Activated T-helper 17 cell treated with anti-CD3 and anti-CD28 coated beads, Interleukin-2, amount 50 U/mL, for 72 hours (primary cell): ENCODE results near the gene KLHDC8A. TPM values are rescaled to one million over a fixed set of nuclear protein-coding genes. Genes with fewer than 3 reads are reported as not detected.

Experiments
- ATAC-seq: fragments of 150-1000 bp; cut with Tn5 transposase; replicated peaks from 2 replicates; pipeline ENCODE4 v1.10.0; 2021; ENCODE audit warnings: mild to moderate bottlenecking, moderate library complexity
- H3K27ac Mint-ChIP-seq: one replicate; pipeline ENCODE4 v1.8.0; 2022; ENCODE audit warnings: mixed read lengths
- H3K27me3 Mint-ChIP-seq: one replicate; pipeline ENCODE4 v1.8.0; 2022; ENCODE audit warnings: mixed read lengths
- H3K36me3 Mint-ChIP-seq: one replicate; pipeline ENCODE4 v1.8.0; 2022; ENCODE audit warnings: low read depth, mild to moderate bottlenecking, mixed read lengths
- H3K4me1 Mint-ChIP-seq: one replicate; pipeline ENCODE4 v1.8.0; 2022; ENCODE audit warnings: mixed read lengths
- H3K4me3 Mint-ChIP-seq: one replicate; pipeline ENCODE4 v1.8.0; 2022; ENCODE audit warnings: mild to moderate bottlenecking, mixed read lengths
- H3K9me3 Mint-ChIP-seq: one replicate; pipeline ENCODE4 v1.8.0; 2022; ENCODE audit warnings: mixed read lengths
- total RNA-seq, 2 donors: library from RNA; stranded (reverse); gene quantifications; one replicate each; pipeline ENCODE4 v1.2.3, GENCODE V29; 2022

Gene KLHDC8A
- total RNA-seq, 2 donors from 2014 or later, result not detected

DNA sequence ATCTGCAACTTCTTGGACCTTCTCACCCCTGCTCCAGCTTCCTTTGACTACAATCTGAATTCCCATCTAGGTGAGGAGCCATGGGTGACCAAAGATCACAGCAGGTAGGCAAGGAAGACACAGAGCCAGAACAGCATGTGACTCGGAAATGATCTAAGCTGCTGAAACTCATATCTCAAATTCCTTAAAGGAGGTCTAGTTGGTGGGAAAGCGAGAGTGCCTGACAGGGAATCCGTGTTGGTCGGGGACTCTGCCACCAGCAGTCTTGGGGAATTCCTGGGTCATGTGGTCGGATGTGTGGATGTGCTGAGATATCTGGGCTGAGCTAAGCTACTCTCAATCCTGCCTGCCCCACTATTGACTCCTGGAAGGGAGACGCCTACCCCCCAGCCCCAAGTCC, 31.9 kb downstream of the KLHDC8A start:
- H3K27me3 Mint-ChIP-seq, result peaks cover 10% of the 10 kb centered on the region
- H3K36me3 Mint-ChIP-seq, result no peaks in the 10 kb centered on the region
- H3K9me3 Mint-ChIP-seq, result no peaks in the 10 kb centered on the region
- no peak for ATAC-seq
- H3K27ac Mint-ChIP-seq, result no peak overlapping the region
- no peak overlapping the region for H3K4me3 Mint-ChIP-seq
- H3K4me1 Mint-ChIP-seq, result peaks cover 16% of the 10 kb centered on the region

DNA sequence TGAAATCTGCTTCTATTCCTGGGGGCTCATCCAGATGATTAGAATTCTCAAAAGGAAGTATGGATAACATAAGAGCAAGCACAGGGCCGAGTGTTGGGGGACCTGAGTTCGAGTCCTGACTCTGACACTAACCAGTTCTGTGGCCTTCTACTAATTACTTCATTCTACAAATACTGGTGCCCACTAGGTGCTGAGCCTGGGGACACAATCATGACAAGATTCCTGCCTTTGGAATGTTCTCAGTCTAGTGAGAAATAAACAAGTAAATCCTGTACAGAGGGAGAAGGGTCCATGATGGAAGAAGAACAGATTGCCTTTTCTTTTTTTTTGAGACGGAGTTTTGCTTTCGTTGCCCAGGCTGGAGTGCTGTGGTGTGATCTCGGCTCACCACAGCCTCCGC, 32.9 kb downstream of the KLHDC8A start:
- no peaks in the 10 kb centered on the region for H3K36me3 Mint-ChIP-seq

DNA sequence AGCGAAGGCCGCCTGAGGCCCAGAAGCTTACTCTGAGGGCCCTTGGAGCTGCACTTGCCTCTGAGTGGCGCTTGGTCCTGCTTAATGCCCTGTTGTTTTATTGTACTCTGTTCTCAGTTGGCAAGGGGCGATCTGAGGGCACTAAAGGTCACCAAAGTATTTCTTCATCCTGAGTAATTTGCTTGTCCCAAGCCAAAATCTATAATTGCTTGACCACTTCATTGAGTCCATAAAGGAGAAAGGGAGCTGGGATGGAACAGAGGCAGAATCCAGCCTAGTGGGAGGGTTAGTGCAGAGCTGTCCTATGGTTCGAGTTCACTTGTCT, 34.8 kb downstream of the KLHDC8A start:
- no peak for ATAC-seq
- Mint-ChIP-seq H3K9me3 (no peaks in the 10 kb centered on the region), H3K36me3 (no peaks in the 10 kb centered on the region), H3K4me3 (peak overlapping the region; percentile 88), H3K4me1 (peaks cover 37% of the 10 kb centered on the region), H3K27me3 (peaks cover 4% of the 10 kb centered on the region), H3K27ac (no peak overlapping the region)

More for the DNA sequence above, 32.9 kb downstream of the KLHDC8A start:
- Mint-ChIP-seq H3K4me3 (no peak overlapping the region), H3K27ac (no peak overlapping the region), H3K27me3 (peaks cover 7% of the 10 kb centered on the region), H3K9me3 (no peaks in the 10 kb centered on the region), H3K4me1 (peaks cover 25% of the 10 kb centered on the region)
- no peak for ATAC-seq

DNA sequence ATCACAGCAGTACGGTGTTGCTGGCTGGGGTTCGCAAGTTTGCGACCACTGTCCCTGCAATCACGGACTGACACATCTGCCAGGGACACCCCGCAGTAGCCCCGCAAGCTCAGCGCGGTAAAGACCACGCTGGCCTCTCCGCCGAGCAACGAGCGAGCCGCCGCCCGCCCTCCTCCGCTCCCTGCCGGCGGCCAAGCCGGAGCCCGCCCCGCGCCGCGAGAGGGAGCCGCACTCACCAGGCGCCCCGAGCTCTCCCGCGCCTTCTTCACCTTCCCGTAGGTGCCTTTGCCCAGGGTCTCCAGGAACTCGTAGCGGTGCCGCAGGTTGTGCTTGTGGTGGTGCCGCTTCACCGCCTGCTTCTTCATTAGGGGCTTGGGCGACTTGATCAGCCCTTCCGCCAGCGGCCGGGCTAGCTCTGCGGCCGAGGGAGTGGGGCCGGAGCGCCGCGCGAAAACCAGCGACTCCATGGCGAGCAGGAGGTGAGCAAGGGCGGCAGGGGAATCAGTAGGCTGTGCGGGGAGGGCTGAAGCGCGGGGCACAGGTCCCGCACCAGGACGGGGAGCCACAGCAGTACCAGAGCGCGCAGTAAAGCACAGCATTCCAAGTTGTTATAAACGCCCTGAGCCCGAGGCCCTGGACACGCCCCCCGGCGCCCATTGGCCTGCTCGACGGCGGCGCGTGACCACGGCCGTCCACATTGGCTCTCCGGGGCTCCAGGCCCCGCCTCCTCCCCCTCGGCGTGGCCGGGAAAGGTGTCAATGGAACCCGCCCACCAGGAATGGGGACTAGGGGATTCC, 35.4 kb downstream of the KLHDC8A start, which contains the start of gene NUAK2:
TSS of gene NUAK2 (minus strand) at position 584 of the 797 bp plus-strand sequence. CDS start at position 467, 117 bp downstream.
- Mint-ChIP-seq H3K4me1 (peaks cover 43% of the 10 kb centered on the region), H3K9me3 (no peaks in the 10 kb centered on the region), H3K4me3 (peak within 1 kb of the TSS; percentile 88), H3K27me3 (peaks cover under 1% of the 10 kb centered on the region), H3K36me3 (no peaks in the 10 kb centered on the region), H3K27ac (peak within 1 kb of the TSS; percentile 82)
- peak; percentile 91 for ATAC-seq

DNA sequence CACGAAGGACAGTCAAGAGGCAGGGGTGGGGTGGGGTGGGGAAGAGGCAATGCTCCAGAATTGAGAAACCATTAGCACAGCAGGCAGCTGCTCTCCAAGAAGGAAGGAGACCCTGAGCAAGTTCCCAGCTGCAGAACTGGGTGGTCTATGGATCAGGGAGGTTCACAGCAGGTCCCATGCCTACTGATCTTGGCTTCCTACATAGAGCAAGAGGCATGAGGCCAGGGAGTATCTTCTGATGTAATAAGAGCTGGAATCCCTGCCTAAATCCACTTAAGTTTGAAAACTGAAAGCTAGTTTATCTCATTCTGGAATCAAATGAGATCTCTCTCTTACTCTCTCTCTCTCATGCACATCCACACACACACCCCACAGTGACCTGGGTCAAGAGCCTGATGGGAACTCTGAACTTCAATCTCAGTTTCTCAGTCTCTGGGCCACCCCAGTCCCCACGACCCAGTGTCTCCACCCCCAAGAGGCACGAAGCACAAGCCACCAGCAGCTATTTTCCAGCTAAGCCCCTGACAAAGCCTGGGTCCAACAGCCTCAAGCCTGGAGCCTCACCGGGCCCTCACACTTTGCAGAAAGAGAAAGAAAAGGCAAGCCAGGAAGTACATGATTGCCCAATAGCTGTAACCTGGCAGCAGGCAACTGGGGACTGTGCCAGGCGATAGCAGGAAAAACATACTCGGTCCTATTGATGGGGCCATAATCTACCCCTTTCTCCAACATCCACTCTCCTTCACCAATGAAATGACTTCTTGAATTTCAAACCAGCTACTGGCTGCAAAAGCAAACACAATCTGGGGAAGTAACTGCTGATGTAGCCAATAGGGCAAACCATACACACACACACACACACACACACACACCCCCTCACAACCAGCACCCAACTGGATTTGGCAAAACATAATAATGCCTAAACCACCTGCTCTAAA, 37.4 kb downstream of the KLHDC8A start:
- H3K27me3 Mint-ChIP-seq, result no peaks in the 10 kb centered on the region
- peak overlapping the region; percentile 88 for H3K4me3 Mint-ChIP-seq
- H3K4me1 Mint-ChIP-seq, result peaks cover 51% of the 10 kb centered on the region
- ATAC-seq, result peak; percentile 33
- H3K36me3 Mint-ChIP-seq, result no peaks in the 10 kb centered on the region
- no peaks in the 10 kb centered on the region for H3K9me3 Mint-ChIP-seq
- H3K27ac Mint-ChIP-seq, result peak overlapping the region; percentile 82

DNA sequence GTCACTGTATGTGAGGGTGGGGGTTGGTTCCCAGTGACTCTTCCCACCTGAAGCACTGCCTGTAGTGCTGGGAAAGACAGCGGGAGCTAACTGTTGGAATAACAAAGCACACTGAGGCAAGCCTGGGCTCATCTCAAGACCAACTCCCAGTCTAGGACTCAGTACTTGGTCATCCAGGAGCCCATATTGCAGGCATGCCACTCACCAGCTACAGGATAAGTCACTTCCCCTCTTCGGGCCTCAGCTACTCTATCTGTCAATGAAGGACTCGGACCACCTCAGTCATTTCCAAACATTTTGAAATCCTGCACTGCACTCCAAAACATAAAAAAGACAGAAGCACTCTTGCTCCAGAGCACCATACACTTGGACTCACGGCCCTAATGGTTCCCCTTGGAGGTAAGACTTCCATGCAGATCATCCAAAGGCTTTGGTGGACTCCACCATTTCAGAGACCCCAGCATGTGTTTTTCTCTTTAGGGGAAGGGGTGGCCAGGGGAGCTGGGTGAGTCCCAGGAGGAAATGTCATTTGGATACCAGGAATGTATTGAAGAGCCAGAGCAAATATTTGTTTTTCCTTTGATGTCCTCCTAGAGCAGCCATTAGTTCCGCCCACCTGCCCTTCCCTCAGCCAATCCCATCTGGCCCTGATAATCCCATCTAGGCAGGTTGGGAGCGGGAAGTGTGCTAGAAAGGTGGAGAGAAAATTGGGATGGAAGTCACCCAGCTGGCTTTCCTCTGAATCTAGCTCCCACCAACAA, 38.3 kb downstream of the KLHDC8A start:
- Mint-ChIP-seq H3K4me1 (peaks cover 58% of the 10 kb centered on the region), H3K27me3 (no peaks in the 10 kb centered on the region), H3K36me3 (no peaks in the 10 kb centered on the region), H3K27ac (no peak overlapping the region), H3K4me3 (peak overlapping the region; percentile 88), H3K9me3 (no peaks in the 10 kb centered on the region)
- no peak for ATAC-seq

DNA sequence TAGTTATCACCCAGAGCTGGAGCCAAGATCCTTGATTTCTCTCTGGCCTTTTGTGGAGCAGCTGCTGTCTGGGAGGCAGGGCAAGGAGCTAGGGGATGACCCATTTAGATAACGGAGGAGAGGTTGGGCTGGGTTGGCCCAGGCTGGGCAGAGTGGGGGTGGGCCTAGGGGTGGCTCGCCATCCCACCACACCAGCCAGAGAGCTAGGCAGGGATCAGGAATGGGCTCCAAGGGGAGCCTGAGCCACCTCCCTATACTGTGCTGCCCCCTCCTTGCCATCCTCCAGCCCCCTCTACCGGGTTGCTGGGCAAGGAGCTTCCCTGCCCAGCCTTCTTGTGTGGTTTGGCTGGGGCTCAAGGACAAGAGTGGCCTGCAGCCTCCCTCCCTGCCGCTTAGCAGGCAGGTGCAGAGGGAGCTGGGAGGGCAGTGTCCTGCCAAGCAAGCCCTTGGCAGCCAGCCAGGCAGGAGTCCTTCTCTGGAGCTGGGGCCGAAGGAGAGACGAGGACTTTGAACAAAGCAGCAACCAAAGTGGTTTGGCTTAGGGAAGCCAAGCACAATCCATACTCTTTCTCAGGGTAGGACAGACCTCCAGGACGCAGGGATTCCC, 39.3 kb downstream of the KLHDC8A start:
- H3K4me1 Mint-ChIP-seq, result peaks cover 58% of the 10 kb centered on the region
- H3K9me3 Mint-ChIP-seq, result no peaks in the 10 kb centered on the region
- H3K27ac Mint-ChIP-seq, result peak overlapping the region; percentile 60
- H3K36me3 Mint-ChIP-seq, result no peaks in the 10 kb centered on the region
- ATAC-seq, result no peak
- H3K27me3 Mint-ChIP-seq, result no peaks in the 10 kb centered on the region
- peak overlapping the region; percentile 88 for H3K4me3 Mint-ChIP-seq

DNA sequence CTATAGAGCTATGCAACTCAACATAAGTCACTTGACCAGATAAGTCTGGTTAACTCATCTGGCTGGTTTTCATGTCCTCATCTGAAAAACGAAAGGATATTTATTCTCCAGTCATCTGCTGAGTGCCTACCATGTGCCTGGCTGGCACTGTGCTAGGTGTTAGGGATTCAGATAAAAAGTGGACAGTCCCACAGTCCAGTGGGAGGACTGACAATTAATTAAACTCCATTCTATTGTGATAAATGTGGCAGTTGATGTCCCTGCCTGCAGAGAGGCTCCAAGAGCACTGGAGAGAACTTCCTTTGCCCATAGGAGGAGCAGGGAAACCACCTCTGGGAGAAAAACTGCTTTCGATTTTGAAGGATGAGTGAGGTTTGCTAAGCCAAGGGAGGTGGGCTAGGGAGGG, 40.6 kb downstream of the KLHDC8A start:
- Mint-ChIP-seq H3K4me3 (peak overlapping the region; percentile 88), H3K36me3 (peaks cover 8% of the 10 kb centered on the region), H3K27ac (peak overlapping the region; percentile 28), H3K27me3 (no peaks in the 10 kb centered on the region), H3K4me1 (peaks cover 63% of the 10 kb centered on the region), H3K9me3 (no peaks in the 10 kb centered on the region)
- ATAC-seq, result peak; percentile 42

DNA sequence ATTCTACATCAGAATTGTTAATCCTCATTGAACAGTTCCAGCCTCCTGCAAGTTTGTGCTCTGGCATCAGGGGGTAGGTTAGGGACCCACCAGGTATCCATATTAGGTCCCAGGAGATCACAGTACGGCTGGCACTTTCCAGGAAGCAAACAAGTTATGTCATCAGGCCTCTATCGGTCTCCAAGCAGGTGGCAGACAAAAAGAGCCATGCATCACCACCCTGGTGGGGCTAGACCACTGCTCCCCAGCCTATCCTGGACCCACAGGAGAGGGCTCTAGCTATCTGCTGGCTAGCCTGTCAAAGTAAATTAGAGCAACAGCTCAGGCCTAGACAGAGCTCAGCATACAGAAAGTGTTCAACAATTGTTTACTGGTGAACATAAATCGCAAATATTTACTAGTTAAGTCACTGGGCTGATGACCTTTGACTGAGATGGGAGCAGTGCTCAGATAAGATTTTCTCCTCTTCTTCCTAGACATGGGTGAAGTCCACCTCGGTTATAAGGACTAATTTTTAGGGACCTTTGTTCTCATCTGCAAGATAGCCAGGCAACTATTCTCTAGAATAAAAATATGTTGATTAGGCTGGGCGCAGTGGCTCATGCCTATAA, 41.6 kb downstream of the KLHDC8A start:
- H3K27me3 Mint-ChIP-seq, result no peaks in the 10 kb centered on the region
- peaks cover 60% of the 10 kb centered on the region for H3K4me1 Mint-ChIP-seq
- no peak for ATAC-seq
- H3K9me3 Mint-ChIP-seq, result no peaks in the 10 kb centered on the region
- peak overlapping the region; percentile 88 for H3K4me3 Mint-ChIP-seq
- peak overlapping the region; percentile 88 for H3K27ac Mint-ChIP-seq
- H3K36me3 Mint-ChIP-seq, result peaks cover 19% of the 10 kb centered on the region

DNA sequence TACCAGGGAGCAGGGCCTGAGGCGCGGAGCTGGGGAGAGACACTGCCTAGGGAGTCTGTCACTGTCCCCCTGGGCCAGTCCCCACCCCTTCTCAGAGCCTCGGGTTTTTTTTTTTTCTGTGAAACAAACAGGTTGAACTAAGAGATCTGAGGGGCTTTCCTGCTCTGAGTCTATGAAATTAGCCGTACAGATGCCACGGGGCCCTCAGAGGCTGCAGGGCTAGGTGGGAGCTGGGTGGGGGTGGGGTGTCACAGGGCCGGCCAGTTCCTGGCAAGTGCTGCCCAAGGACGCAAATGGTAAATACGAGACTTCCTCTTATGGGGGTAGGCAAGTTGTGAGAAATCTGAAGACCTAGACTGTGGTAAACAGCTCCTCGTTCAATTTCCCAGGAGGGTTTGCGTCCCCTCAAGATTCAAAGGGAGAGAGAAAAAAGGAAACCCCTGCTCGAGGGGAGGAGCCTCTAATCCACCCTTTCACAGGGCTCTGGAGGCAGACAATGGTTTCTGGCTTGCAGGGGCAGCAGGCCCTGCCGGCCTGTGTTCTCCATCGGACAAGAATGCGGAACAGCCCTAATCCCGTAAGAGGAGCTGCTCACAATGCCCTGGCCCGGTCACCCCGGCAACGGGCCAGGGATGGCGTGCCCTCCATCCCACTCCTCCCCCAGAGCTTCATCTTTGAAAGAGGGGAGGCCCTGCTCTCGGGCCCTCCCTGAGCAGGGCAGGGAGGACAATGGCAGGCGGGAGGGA, 43.0 kb downstream of the KLHDC8A start:
- Mint-ChIP-seq H3K27me3 (no peaks in the 10 kb centered on the region), H3K27ac (peak overlapping the region; percentile 88), H3K4me1 (peaks cover 48% of the 10 kb centered on the region), H3K36me3 (peaks cover 21% of the 10 kb centered on the region), H3K9me3 (no peaks in the 10 kb centered on the region), H3K4me3 (peak overlapping the region; percentile 88)
- ATAC-seq, result peak; percentile 78

DNA sequence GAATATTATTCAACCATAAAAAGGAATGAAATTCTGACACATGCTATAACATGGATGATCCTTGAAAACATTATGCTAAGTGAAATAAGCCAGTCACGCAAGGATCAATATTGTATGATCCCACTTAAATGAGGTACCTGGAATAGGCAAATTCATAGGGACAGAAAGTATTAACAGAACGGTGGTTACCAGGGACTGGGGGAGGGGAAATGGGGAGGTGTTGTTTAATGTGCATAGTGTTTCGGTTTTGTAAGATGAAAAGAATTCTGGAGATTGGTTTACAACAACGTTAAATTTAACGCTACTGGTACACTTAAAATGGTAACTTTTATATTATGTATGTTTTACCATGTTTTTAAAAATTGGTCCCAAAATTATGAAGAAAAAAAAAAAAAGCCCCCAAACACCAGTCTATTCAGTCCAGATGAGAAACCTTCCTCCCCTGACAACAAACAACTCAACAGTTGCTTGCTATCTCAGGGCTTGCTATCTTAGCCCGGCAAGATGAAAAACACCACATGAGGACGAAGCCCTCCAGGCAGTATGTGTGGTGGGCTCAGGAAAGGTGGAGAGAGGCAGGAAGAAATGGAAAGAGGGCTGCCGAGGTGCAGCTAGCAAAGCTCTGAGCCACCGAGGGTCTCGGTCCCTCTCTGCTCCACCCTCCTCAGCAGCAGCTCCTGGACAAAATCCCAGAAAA, 43.7 kb downstream of the KLHDC8A start:
- Mint-ChIP-seq H3K36me3 (peaks cover 28% of the 10 kb centered on the region), H3K4me1 (peaks cover 42% of the 10 kb centered on the region), H3K4me3 (peak overlapping the region; percentile 88), H3K27ac (peak overlapping the region; percentile 88), H3K9me3 (no peaks in the 10 kb centered on the region), H3K27me3 (no peaks in the 10 kb centered on the region)
- ATAC-seq, result no peak

DNA sequence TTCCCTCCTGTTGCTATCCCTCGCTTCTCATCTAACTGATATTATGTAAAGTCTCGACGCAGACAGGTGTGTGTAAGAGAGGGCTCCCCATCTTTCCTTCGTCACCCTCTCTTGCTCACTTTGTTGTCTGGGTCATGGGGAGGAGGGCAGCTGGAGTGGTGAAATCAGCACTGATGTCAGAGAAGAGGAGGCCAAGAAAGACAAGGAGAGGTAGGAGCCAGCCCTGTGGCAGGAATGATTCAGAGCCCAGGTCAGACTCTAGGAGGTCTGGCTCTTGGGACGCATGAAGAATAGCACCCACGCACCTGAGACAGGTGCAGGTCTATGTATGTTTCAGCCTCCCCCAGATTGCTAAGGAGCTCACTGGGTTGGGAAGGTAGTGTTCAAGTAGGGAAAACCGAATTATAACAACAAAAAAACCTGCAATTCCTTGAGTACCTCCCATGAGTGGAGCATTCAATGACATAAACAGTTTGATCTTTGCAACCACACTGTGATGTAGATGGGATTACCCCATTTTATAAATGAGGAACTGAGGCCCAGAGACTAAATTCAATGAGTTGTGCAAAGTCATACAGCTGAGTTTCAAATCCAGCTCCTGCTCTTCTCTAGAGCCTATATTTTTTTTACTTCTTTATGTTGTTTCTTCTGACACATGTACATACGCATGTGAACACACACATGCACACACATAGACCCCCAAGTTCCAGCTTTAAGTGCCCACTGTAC, 45.6 kb downstream of the KLHDC8A start:
- peaks cover 47% of the 10 kb centered on the region for H3K36me3 Mint-ChIP-seq
- no peak for ATAC-seq
- H3K4me3 Mint-ChIP-seq, result no peak overlapping the region
- peak overlapping the region; percentile 22 for H3K27ac Mint-ChIP-seq
- no peaks in the 10 kb centered on the region for H3K27me3 Mint-ChIP-seq
- no peaks in the 10 kb centered on the region for H3K9me3 Mint-ChIP-seq
- peaks cover 32% of the 10 kb centered on the region for H3K4me1 Mint-ChIP-seq
